ENCODE data around the gene ANKRD40. TPM values are rescaled to one million over a fixed set of nuclear protein-coding genes. Genes with fewer than 3 reads are reported as not detected.
"Not testable (repeated sequence)": the region's sequence is repeated elsewhere in the genome, so short reads cannot be mapped to it uniquely, and the experiment has no call there.

The ANKRD40 gene
- total RNA-seq, 1 experiment from 2014 or later, result 41.2 TPM

GRCh38 chr17:50686494-50687199, 21.1 kb downstream of the ANKRD40 start:
- DNase-seq (ENCODE audit: low read depth), result peak; percentile 92

- DNase-seq (ENCODE audit: low read depth), result no peak
Observed at GRCh38 chr17:50685691-50686493, 21.8 kb downstream of the ANKRD40 start.

- DNase-seq (ENCODE audit: low read depth), result no peak
Observed at GRCh38 chr17:50685334-50685665, 22.4 kb downstream of the ANKRD40 start.

GRCh38 chr17:50684612-50685333, 22.9 kb downstream of the ANKRD40 start:
- peak; percentile 38 for DNase-seq (ENCODE audit: low read depth)

GRCh38 chr17:50684288-50684611, 23.5 kb downstream of the ANKRD40 start:
- DNase-seq (ENCODE audit: low read depth), result no peak

GRCh38 chr17:50683434-50684287, 24.1 kb downstream of the ANKRD40 start:
- no peak for DNase-seq (ENCODE audit: low read depth)

- DNase-seq (ENCODE audit: low read depth), result no peak
Observed at GRCh38 chr17:50682938-50683337, 24.8 kb downstream of the ANKRD40 start.

GRCh38 chr17:50682441-50682840, 25.3 kb downstream of the ANKRD40 start:
- no peak for DNase-seq (ENCODE audit: low read depth)

GRCh38 chr17:50681263-50682200, 26.2 kb downstream of the ANKRD40 start:
- DNase-seq (ENCODE audit: low read depth), result peak; percentile 76

- DNase-seq (ENCODE audit: low read depth), result not testable (repeated sequence)
Observed at GRCh38 chr17:50680543-50681262, 27.0 kb downstream of the ANKRD40 start.

GRCh38 chr17:50680126-50680525, 27.6 kb downstream of the ANKRD40 start:
- no peak for DNase-seq (ENCODE audit: low read depth)

GRCh38 chr17:50679008-50679544, 28.6 kb downstream of the ANKRD40 start:
- no peak for DNase-seq (ENCODE audit: low read depth)

GRCh38 chr17:50677851-50678375, 29.8 kb downstream of the ANKRD40 start:
- no peak for DNase-seq (ENCODE audit: low read depth)

GRCh38 chr17:50676065-50676975, 31.4 kb downstream of the ANKRD40 start:
- no peak for DNase-seq (ENCODE audit: low read depth)

- DNase-seq (ENCODE audit: low read depth), result no peak
Observed at GRCh38 chr17:50675627-50676026, 32.1 kb downstream of the ANKRD40 start.

GRCh38 chr17:50675190-50675589, 32.5 kb downstream of the ANKRD40 start:
- DNase-seq (ENCODE audit: low read depth), result no peak

- DNase-seq (ENCODE audit: low read depth), result peak; percentile 89
Observed at GRCh38 chr17:50672831-50673551, 34.7 kb downstream of the ANKRD40 start.

- no peak for DNase-seq (ENCODE audit: low read depth)
Observed at GRCh38 chr17:50672071-50672470, 35.6 kb downstream of the ANKRD40 start.

Data from M059J (cell line).